ENCODE results near the gene TUBB1.
"Not testable (repeated sequence)": the region's sequence is repeated elsewhere in the genome, so short reads cannot be mapped to it uniquely, and the experiment has no call there.

The TUBB1 gene

GRCh38 chr20:59020938-59021551 lies 1.8 kb downstream of the TUBB1 start:
- DNase-seq (ENCODE audit: low read depth): no peak

GRCh38 chr20:59022754-59023153 lies 3.5 kb downstream of the TUBB1 start:
- DNase-seq (ENCODE audit: low read depth): no peak

- no peak for DNase-seq (ENCODE audit: low read depth)
These were observed 4.4 kb downstream of the TUBB1 start for GRCh38 chr20:59023616-59024015.

- DNase-seq (ENCODE audit: low read depth): no peak
These were observed 4.9 kb downstream of the TUBB1 start for GRCh38 chr20:59024111-59024530.

GRCh38 chr20:59025086-59025485 lies 5.9 kb downstream of the TUBB1 start:
- DNase-seq (ENCODE audit: low read depth): no peak

GRCh38 chr20:59025511-59025910 lies 6.3 kb downstream of the TUBB1 start:
- no peak for DNase-seq (ENCODE audit: low read depth)

- DNase-seq (ENCODE audit: low read depth): no peak
These were observed 7.9 kb downstream of the TUBB1 start for GRCh38 chr20:59026904-59027740.

GRCh38 chr20:59027741-59028320 lies 8.6 kb downstream of the TUBB1 start:
- DNase-seq (ENCODE audit: low read depth): no peak

- DNase-seq (ENCODE audit: low read depth): no peak
These were observed 9.6 kb downstream of the TUBB1 start for GRCh38 chr20:59028812-59029211.

GRCh38 chr20:59030911-59031563 lies 11.8 kb downstream of the TUBB1 start:
- DNase-seq (ENCODE audit: low read depth): no peak

GRCh38 chr20:59031564-59032022 lies 12.4 kb downstream of the TUBB1 start:
- DNase-seq (ENCODE audit: low read depth): no peak

GRCh38 chr20:59032023-59032712 lies 12.9 kb downstream of the TUBB1 start, which contains the start of gene ATP5F1E:
Gene ATP5F1E, minus strand, starts transcription at chr20:59032335. Its CDS starts 84 bp downstream, at chr20:59032251.
- peak; percentile 85 for DNase-seq (ENCODE audit: low read depth)

- no peak for DNase-seq (ENCODE audit: low read depth)
These were observed 13.5 kb downstream of the TUBB1 start for GRCh38 chr20:59032713-59033059.

GRCh38 chr20:59033093-59033492 lies 13.9 kb downstream of the TUBB1 start:
- no peak for DNase-seq (ENCODE audit: low read depth)

GRCh38 chr20:59033616-59034165 lies 14.5 kb downstream of the TUBB1 start:
- no peak for DNase-seq (ENCODE audit: low read depth)

- DNase-seq (ENCODE audit: low read depth): no peak
These were observed 16.2 kb downstream of the TUBB1 start for GRCh38 chr20:59035381-59035780.

GRCh38 chr20:59037386-59037785 lies 18.2 kb downstream of the TUBB1 start:
- DNase-seq (ENCODE audit: low read depth): no peak

GRCh38 chr20:59039233-59039632 lies 20.0 kb downstream of the TUBB1 start:
- DNase-seq (ENCODE audit: low read depth): no peak

- no peak for DNase-seq (ENCODE audit: low read depth)
These were observed 21.4 kb downstream of the TUBB1 start for GRCh38 chr20:59040667-59041066.

- DNase-seq (ENCODE audit: low read depth): not testable (repeated sequence)
These were observed 22.3 kb downstream of the TUBB1 start for GRCh38 chr20:59041487-59041886.

- DNase-seq (ENCODE audit: low read depth): no peak
These were observed 23.0 kb downstream of the TUBB1 start, which contains the start of gene PRELID3B for GRCh38 chr20:59042151-59042795. Gene PRELID3B, minus strand, starts transcription at chr20:59042786. Its CDS starts 56 bp downstream, at chr20:59042730.

Data from GM04504 (cell line).